ENCODE results near the gene ATG4C. TPM values are rescaled to one million over a fixed set of nuclear protein-coding genes. Genes with fewer than 3 reads are reported as not detected.
"Not testable (repeated sequence)": the region's sequence is repeated elsewhere in the genome, so short reads cannot be mapped to it uniquely, and the experiment has no call there.

The ATG4C gene
- 7.9 TPM for polyA plus RNA-seq (ENCODE audit: insufficient read length)

- peak; percentile 92 for DNase-seq (ENCODE audit: low read depth)
Observed at GRCh38 chr1:62783736-62784508, at the start of gene ATG4C. TSS of gene ATG4C (plus strand) at chr1:62784132. CDS start at chr1:62803787, 19,655 bp downstream.

GRCh38 chr1:62735491-62736171, 48.3 kb upstream of the ATG4C start:
- DNase-seq (ENCODE audit: low read depth): no peak

GRCh38 chr1:62740701-62741100, 43.2 kb upstream of the ATG4C start:
- DNase-seq (ENCODE audit: low read depth): not testable (repeated sequence)

- DNase-seq (ENCODE audit: low read depth): no peak
Observed at GRCh38 chr1:62744611-62745577, 39.0 kb upstream of the ATG4C start.

GRCh38 chr1:62746086-62746808, 37.7 kb upstream of the ATG4C start:
- DNase-seq (ENCODE audit: low read depth): no peak

GRCh38 chr1:62746809-62747138, 37.2 kb upstream of the ATG4C start:
- DNase-seq (ENCODE audit: low read depth): no peak

GRCh38 chr1:62753031-62753965, 30.6 kb upstream of the ATG4C start:
- no peak for DNase-seq (ENCODE audit: low read depth)

GRCh38 chr1:62754938-62755337, 29.0 kb upstream of the ATG4C start:
- DNase-seq (ENCODE audit: low read depth): not testable (repeated sequence)

GRCh38 chr1:62756255-62756884, 27.6 kb upstream of the ATG4C start:
- not testable (repeated sequence) for DNase-seq (ENCODE audit: low read depth)

- DNase-seq (ENCODE audit: low read depth): not testable (repeated sequence)
Observed at GRCh38 chr1:62759232-62759875, 24.6 kb upstream of the ATG4C start.

GRCh38 chr1:62760021-62760782, 23.7 kb upstream of the ATG4C start:
- DNase-seq (ENCODE audit: low read depth): not testable (repeated sequence)

- not testable (repeated sequence) for DNase-seq (ENCODE audit: low read depth)
Observed at GRCh38 chr1:62761223-62761870, 22.6 kb upstream of the ATG4C start.

- DNase-seq (ENCODE audit: low read depth): not testable (repeated sequence)
Observed at GRCh38 chr1:62762027-62762426, 21.9 kb upstream of the ATG4C start.

- DNase-seq (ENCODE audit: low read depth): no peak
Observed at GRCh38 chr1:62765981-62766380, 18.0 kb upstream of the ATG4C start.

GRCh38 chr1:62768551-62768950, 15.4 kb upstream of the ATG4C start:
- not testable (repeated sequence) for DNase-seq (ENCODE audit: low read depth)

- no peak for DNase-seq (ENCODE audit: low read depth)
Observed at GRCh38 chr1:62772607-62773295, 11.2 kb upstream of the ATG4C start.

- DNase-seq (ENCODE audit: low read depth): no peak
Observed at GRCh38 chr1:62774006-62774405, 9.9 kb upstream of the ATG4C start.
